ENCODE measurements around the gene ZC3H18. TPM values are rescaled to one million over a fixed set of nuclear protein-coding genes. Genes with fewer than 3 reads are reported as not detected.
A peak's percentile ranks its signal among the peaks of the same experiment; 100 is the strongest.

Gene ZC3H18
- total RNA-seq, 1 experiment from 2014 or later: 61.8 TPM

DNA sequence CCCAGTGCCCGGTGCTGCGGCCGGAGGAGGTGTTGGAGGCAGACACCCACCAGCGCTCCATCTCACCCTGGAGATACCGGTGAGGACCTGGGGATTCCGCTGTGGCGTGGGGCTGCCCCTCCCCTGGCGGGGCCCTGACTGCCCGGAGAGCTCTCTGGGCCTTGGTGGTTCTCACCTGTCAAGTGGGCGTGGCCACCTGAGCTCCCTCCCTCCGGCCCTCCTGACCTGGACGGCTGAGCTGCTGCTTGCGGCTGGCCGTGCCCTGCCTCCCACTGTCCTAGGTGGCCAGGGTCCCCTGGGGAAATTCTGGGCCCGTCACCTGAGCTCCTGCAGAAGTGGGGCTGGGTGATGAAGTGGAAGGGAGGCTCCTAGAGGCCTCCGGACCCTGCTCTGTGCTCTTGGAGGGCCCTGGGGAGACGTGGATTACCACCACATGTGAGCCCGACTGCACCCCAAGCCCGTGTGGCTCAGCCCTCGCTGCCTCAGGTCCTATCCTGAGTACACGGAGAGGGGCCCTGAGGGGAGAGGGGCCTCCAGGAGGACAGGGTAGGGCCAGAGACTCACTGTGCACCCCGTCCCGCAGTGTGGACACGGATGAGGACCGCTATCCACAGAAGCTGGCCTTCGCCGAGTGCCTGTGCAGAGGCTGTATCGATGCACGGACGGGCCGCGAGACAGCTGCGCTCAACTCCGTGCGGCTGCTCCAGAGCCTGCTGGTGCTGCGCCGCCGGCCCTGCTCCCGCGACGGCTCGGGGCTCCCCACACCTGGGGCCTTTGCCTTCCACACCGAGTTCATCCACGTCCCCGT lies 69.2 kb downstream of the ZC3H18 start:
- peaks cover 22% of the 10 kb centered on the region for H3K27me3 Mint-ChIP-seq (ENCODE audit: low read depth)
- ChIA-PET POLR2A (interaction anchor here (0.6 to 1.2 kb wide), 2 partner anchors 10 to 24 kb away, joined by 4 to 6 read pairs; partner anchors contain the start of gene MVD), CTCF (interaction anchor here (0.6 to 5.0 kb wide), 10 partner anchors 10 to 104 kb away, joined by 3 to 34 read pairs (median 8); partner anchors contain the start of gene SNAI3)
- no peak overlapping the region for H3K27ac Mint-ChIP-seq
- peak overlapping the region; percentile 33; the same call in 1 of the 2 replicates for H3K4me3 Mint-ChIP-seq
- peaks cover 38% of the 10 kb centered on the region for H3K4me1 Mint-ChIP-seq
- ATAC-seq (peak; percentile 61), DNase-seq (ENCODE audit: low spot score) (peak; percentile 89)
- no peaks in the 10 kb centered on the region for H3K9me3 Mint-ChIP-seq
- no peaks in the 10 kb centered on the region for H3K36me3 Mint-ChIP-seq
- TF ChIP-seq, protein P1, sequence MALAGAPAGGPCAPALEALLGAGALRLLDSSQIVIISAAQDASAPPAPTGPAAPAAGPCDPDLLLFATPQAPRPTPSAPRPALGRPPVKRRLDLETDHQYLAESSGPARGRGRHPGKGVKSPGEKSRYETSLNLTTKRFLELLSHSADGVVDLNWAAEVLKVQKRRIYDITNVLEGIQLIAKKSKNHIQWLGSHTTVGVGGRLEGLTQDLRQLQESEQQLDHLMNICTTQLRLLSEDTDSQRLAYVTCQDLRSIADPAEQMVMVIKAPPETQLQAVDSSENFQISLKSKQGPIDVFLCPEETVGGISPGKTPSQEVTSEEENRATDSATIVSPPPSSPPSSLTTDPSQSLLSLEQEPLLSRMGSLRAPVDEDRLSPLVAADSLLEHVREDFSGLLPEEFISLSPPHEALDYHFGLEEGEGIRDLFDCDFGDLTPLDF (CRISPR knock-in tag; IDR thresholded peaks at IDR 0.05): no peak
- TF ChIP-seq FOXP1 (CRISPR knock-in tag; IDR thresholded peaks at IDR 0.05; ENCODE audit: borderline replicate concordance) (peak; percentile 16; the same call in 1 of the 2 replicates), CREM (CRISPR knock-in tag; IDR thresholded peaks at IDR 0.05) (no peak), KAT7 (CRISPR knock-in tag; IDR thresholded peaks at IDR 0.05; ENCODE audit: borderline replicate concordance) (no peak), ZNF138 (CRISPR knock-in tag; conservative IDR thresholded peaks at IDR 0.05) (0 out of 2 replicates have a peak, but pooled peaks have one; percentile 74), MYBL2 (CRISPR knock-in tag; IDR thresholded peaks at IDR 0.05) (no peak), ETV6 (CRISPR knock-in tag; IDR thresholded peaks at IDR 0.05) (0 out of 2 replicates have a peak, but pooled peaks have one; percentile 61), FOXK1 (CRISPR knock-in tag; IDR thresholded peaks at IDR 0.05) (no peak), PRRX2 (CRISPR knock-in tag; IDR thresholded peaks at IDR 0.05) (no peak), ZNF317 (CRISPR knock-in tag; IDR thresholded peaks at IDR 0.05; ENCODE audit: borderline replicate concordance, low read depth) (no peak), GABPB1 (CRISPR knock-in tag; IDR thresholded peaks at IDR 0.05) (no peak), ZNF263 (CRISPR knock-in tag; IDR thresholded peaks at IDR 0.05; ENCODE audit: low read depth) (no peak), NFATC4 (CRISPR knock-in tag; IDR thresholded peaks at IDR 0.05) (0 out of 2 replicates have a peak, but pooled peaks have one; percentile 20), FOXJ3 (CRISPR knock-in tag; IDR thresholded peaks at IDR 0.05; ENCODE audit: borderline replicate concordance) (no peak), ZBTB21 (CRISPR knock-in tag; IDR thresholded peaks at IDR 0.05; ENCODE audit: borderline replicate concordance) (peak; percentile 20; the same call in 1 of the 2 replicates), TCF7 (CRISPR knock-in tag; IDR thresholded peaks at IDR 0.05; ENCODE audit: low read depth) (no peak), CBFB (CRISPR knock-in tag; IDR thresholded peaks at IDR 0.05; ENCODE audit: low read depth) (0 out of 2 replicates have a peak, but pooled peaks have one; percentile 51), SMAD3 (CRISPR knock-in tag; IDR thresholded peaks at IDR 0.05; ENCODE audit: borderline replicate concordance) (no peak)
- TF ChIP-seq, protein P2, sequence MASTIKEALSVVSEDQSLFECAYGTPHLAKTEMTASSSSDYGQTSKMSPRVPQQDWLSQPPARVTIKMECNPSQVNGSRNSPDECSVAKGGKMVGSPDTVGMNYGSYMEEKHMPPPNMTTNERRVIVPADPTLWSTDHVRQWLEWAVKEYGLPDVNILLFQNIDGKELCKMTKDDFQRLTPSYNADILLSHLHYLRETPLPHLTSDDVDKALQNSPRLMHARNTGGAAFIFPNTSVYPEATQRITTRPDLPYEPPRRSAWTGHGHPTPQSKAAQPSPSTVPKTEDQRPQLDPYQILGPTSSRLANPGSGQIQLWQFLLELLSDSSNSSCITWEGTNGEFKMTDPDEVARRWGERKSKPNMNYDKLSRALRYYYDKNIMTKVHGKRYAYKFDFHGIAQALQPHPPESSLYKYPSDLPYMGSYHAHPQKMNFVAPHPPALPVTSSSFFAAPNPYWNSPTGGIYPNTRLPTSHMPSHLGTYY (CRISPR knock-in tag; IDR thresholded peaks at IDR 0.05): no peak
- TF ChIP-seq, protein P3, sequence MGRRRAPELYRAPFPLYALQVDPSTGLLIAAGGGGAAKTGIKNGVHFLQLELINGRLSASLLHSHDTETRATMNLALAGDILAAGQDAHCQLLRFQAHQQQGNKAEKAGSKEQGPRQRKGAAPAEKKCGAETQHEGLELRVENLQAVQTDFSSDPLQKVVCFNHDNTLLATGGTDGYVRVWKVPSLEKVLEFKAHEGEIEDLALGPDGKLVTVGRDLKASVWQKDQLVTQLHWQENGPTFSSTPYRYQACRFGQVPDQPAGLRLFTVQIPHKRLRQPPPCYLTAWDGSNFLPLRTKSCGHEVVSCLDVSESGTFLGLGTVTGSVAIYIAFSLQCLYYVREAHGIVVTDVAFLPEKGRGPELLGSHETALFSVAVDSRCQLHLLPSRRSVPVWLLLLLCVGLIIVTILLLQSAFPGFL (CRISPR knock-in tag; IDR thresholded peaks at IDR 0.05; ENCODE audit: borderline replicate concordance): no peak
- TF ChIP-seq, protein P4, sequence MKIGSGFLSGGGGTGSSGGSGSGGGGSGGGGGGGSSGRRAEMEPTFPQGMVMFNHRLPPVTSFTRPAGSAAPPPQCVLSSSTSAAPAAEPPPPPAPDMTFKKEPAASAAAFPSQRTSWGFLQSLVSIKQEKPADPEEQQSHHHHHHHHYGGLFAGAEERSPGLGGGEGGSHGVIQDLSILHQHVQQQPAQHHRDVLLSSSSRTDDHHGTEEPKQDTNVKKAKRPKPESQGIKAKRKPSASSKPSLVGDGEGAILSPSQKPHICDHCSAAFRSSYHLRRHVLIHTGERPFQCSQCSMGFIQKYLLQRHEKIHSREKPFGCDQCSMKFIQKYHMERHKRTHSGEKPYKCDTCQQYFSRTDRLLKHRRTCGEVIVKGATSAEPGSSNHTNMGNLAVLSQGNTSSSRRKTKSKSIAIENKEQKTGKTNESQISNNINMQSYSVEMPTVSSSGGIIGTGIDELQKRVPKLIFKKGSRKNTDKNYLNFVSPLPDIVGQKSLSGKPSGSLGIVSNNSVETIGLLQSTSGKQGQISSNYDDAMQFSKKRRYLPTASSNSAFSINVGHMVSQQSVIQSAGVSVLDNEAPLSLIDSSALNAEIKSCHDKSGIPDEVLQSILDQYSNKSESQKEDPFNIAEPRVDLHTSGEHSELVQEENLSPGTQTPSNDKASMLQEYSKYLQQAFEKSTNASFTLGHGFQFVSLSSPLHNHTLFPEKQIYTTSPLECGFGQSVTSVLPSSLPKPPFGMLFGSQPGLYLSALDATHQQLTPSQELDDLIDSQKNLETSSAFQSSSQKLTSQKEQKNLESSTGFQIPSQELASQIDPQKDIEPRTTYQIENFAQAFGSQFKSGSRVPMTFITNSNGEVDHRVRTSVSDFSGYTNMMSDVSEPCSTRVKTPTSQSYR (CRISPR knock-in tag; IDR thresholded peaks at IDR 0.05): no peak
- TF ChIP-seq, protein P5, sequence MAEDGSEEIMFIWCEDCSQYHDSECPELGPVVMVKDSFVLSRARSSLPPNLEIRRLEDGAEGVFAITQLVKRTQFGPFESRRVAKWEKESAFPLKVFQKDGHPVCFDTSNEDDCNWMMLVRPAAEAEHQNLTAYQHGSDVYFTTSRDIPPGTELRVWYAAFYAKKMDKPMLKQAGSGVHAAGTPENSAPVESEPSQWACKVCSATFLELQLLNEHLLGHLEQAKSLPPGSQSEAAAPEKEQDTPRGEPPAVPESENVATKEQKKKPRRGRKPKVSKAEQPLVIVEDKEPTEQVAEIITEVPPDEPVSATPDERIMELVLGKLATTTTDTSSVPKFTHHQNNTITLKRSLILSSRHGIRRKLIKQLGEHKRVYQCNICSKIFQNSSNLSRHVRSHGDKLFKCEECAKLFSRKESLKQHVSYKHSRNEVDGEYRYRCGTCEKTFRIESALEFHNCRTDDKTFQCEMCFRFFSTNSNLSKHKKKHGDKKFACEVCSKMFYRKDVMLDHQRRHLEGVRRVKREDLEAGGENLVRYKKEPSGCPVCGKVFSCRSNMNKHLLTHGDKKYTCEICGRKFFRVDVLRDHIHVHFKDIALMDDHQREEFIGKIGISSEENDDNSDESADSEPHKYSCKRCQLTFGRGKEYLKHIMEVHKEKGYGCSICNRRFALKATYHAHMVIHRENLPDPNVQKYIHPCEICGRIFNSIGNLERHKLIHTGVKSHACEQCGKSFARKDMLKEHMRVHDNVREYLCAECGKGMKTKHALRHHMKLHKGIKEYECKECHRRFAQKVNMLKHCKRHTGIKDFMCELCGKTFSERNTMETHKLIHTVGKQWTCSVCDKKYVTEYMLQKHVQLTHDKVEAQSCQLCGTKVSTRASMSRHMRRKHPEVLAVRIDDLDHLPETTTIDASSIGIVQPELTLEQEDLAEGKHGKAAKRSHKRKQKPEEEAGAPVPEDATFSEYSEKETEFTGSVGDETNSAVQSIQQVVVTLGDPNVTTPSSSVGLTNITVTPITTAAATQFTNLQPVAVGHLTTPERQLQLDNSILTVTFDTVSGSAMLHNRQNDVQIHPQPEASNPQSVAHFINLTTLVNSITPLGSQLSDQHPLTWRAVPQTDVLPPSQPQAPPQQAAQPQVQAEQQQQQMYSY (CRISPR knock-in tag; IDR thresholded peaks at IDR 0.05): no peak
- TF ChIP-seq, protein P6, sequence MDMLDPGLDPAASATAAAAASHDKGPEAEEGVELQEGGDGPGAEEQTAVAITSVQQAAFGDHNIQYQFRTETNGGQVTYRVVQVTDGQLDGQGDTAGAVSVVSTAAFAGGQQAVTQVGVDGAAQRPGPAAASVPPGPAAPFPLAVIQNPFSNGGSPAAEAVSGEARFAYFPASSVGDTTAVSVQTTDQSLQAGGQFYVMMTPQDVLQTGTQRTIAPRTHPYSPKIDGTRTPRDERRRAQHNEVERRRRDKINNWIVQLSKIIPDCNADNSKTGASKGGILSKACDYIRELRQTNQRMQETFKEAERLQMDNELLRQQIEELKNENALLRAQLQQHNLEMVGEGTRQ (CRISPR knock-in tag; IDR thresholded peaks at IDR 0.05): peak; percentile 48; the same call in 1 of the 2 replicates
- TF ChIP-seq, protein P7, sequence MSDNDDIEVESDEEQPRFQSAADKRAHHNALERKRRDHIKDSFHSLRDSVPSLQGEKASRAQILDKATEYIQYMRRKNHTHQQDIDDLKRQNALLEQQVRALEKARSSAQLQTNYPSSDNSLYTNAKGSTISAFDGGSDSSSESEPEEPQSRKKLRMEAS (CRISPR knock-in tag; IDR thresholded peaks at IDR 0.05): peak; percentile 53

All from WTC11 (cell line).